Astrocyte of the cerebellum (primary cell): Measurements from ENCODE around the gene MBD3L3.
"Not testable (repeated sequence)": the region's sequence is repeated elsewhere in the genome, so short reads cannot be mapped to it uniquely, and the experiment has no call there.

ENCODE experiments used
- DNase-seq: peaks from one replicate; pipeline ENCODE4 v3.0.0-alpha.2; 2011; ENCODE audit warnings: low read depth
- H3K4me3 ChIP-seq: 2 replicates; pipeline ENCODE4 v1.5.1; 2011; ENCODE audit warnings: mild to moderate bottlenecking, low read depth, low read length, moderate library complexity
- in situ Hi-C: cut with HindIII; loops from 2 replicates; pipeline ENCODE4 v1.10.0; 2017; ENCODE audit warnings: low sequenced_read_pairs
- TF ChIP-seq, protein P1 (sequence below): IDR thresholded peaks from 2 replicates; pipeline ENCODE4 v1.5.1; 2012; ENCODE audit warnings: low read length, low read depth, moderate library complexity, mild to moderate bottlenecking; ENCODE audit errors: missing control alignments

Gene MBD3L3

DNA sequence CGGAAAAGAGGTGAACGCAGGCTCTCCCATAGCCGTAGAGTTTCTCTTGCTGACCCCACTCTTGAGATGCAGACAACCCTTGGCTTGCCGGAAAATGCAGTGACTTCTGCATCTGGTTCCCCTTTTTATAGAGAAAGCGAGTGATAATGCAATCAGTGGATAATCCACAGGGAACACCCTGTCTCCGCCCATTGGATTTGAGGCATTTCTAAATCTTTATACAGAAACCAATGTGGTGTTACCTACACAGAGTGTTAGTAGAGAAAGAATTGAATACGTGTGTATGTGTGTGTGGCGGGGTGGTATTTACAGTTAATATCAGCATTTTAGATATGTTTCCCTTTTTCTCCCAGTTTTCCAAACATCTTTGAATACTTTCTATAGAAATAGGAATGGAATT lies at the start of gene MBD3L3:
Gene MBD3L3 (minus strand): TSS at position 101 of the 400 bp plus-strand sequence. CDS start 71 bp downstream, at position 30.
- H3K4me3 ChIP-seq, in situ Hi-C loops, DNase-seq: not testable (repeated sequence)

- in situ Hi-C loops = no loop called here
Observed at GRCh38 chr19:7106711-7107657, 48.5 kb upstream of the MBD3L3 start.

DNA sequence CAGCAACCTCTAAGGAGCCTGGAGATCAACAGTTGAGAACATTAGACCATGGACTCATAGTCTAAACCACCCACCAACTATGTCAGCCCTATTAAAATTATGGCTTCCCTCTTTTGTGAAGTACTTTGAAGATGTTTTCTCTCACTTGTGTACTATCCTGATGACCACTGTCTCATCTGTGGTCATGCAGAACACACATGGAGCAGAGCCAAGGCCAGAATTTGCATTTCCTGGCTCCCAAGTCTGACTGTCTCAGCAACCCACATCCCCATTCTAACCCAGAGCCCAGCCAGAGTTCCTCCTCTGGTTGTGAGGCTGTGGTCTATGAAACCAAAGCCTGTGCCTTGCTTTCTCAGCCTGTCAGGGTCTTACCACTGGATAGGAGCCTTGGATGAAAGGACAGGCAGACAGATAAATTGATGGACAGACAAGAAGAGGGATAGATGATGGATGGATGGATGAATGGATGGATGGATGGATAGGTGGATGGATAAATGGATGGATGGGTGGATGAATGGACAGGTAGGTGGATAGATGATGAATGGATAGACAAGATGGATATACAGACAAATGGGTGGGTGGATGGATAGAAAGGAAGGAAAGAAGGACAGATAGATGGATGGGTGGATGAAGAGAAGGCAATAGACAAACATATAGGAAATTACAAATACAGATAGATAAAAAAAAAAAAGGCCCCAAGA lies 46.4 kb upstream of the MBD3L3 start:
- in situ Hi-C loops = no loop called here
- H3K4me3 ChIP-seq = no peak overlapping the region
- TF ChIP-seq, protein P1, sequence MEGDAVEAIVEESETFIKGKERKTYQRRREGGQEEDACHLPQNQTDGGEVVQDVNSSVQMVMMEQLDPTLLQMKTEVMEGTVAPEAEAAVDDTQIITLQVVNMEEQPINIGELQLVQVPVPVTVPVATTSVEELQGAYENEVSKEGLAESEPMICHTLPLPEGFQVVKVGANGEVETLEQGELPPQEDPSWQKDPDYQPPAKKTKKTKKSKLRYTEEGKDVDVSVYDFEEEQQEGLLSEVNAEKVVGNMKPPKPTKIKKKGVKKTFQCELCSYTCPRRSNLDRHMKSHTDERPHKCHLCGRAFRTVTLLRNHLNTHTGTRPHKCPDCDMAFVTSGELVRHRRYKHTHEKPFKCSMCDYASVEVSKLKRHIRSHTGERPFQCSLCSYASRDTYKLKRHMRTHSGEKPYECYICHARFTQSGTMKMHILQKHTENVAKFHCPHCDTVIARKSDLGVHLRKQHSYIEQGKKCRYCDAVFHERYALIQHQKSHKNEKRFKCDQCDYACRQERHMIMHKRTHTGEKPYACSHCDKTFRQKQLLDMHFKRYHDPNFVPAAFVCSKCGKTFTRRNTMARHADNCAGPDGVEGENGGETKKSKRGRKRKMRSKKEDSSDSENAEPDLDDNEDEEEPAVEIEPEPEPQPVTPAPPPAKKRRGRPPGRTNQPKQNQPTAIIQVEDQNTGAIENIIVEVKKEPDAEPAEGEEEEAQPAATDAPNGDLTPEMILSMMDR = no peak

More at GRCh38 chr19:7106711-7107657, 48.5 kb upstream of the MBD3L3 start:
- TF ChIP-seq, protein P1 = no peak
- DNase-seq = no peak
- no peak overlapping the region for H3K4me3 ChIP-seq

DNA sequence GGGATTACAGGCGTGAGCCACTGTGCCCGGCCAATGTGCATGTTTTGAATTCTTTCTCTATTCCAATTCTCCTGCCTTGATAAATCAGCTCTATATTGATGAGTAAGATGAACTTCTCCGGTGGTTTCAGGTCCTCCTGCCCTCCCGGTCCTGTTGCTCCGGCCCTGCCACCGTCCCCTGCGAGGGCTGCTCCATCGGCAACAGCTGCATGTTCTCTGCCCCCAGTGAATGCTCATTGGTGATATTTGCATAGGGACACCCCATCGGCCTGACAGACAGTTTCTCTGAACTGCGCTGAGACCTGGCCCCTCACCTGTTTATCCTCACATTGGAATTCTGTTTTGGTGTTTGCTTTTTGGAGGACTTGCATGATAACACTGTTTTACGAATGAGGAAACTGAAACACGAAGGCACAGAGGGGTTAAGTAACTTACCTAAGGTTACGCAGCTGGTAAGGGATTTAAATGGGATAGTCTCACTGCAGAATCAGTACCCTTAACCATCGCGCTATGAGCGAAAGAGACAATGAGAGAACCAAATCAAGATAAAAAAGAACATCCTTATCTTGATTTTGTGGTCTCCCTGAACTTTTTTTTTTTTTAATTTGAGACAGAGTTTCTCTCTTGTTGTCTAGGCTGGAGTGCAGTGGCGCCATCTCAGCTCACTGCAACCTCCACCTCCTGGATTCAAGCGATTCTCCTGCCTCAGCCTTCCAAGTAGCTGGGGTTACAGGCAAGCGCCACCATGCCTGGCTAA lies 43.2 kb upstream of the MBD3L3 start:
- no peak for DNase-seq
- TF ChIP-seq, protein P1 = no peak
- H3K4me3 ChIP-seq = no peak overlapping the region
- in situ Hi-C loops = no loop called here

More for the DNA sequence above, 46.4 kb upstream of the MBD3L3 start:
- no peak for DNase-seq

DNA sequence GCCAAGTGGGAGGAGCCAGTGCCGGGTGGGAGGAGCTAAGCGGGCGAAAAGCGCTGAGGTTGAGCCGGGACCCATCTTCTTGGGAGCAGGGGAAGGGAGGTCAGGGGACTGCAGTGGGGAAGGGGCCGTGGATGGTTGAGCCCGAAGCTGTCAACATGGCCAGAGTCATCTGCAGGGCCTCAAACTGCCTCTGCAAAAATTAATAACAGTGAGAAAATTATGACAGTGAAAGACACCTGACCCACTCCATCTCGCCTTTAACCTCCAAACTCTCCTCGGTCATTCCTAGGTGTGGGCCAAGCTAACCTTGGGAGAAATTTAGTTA lies 41.1 kb upstream of the MBD3L3 start:
- H3K4me3 ChIP-seq = peak overlapping the region; percentile 62
- no peak for DNase-seq
- in situ Hi-C loops = no loop called here
- TF ChIP-seq, protein P1 = no peak

- DNase-seq = peak; percentile 82
- in situ Hi-C loops = no loop called here
- TF ChIP-seq, protein P1 = no peak
- H3K4me3 ChIP-seq = peak overlapping the region; percentile 62
Observed at GRCh38 chr19:7098701-7099596, 40.5 kb upstream of the MBD3L3 start.
